Parathyroid adenoma (tissue), 2 donors: ENCODE measurements around the gene GOLGA2.

Source experiments
- H2AFZ ChIP-seq: fragments of 300-600 bp; sonication (generic); one replicate; pipeline ENCODE4 v1.7.0; 2017; ENCODE audit warnings: antibody characterized with exemption, mild to moderate bottlenecking
- H3K27ac ChIP-seq: fragments of 300-600 bp; sonication (generic); one replicate; pipeline ENCODE4 v1.7.0; 2017
- H3K27me3 ChIP-seq: fragments of 300-600 bp; sonication (generic); one replicate; pipeline ENCODE4 v1.7.0; 2017; ENCODE audit warnings: low read length; ENCODE audit not compliant: control insufficient read depth, insufficient read depth
- H3K36me3 ChIP-seq: fragments of 300-600 bp; sonication (generic); one replicate; pipeline ENCODE4 v1.7.0; 2017; ENCODE audit warnings: low read length; ENCODE audit not compliant: control insufficient read depth, insufficient read depth
- H3K4me1 ChIP-seq: fragments of 300-600 bp; sonication (generic); one replicate; pipeline ENCODE4 v1.7.0; 2017; ENCODE audit warnings: control low read depth
- H3K4me2 ChIP-seq: fragments of 300-600 bp; sonication (generic); one replicate; pipeline ENCODE4 v1.7.0; 2017; ENCODE audit warnings: low read length
- H3K4me3 ChIP-seq: fragments of 300-600 bp; sonication (generic); one replicate; pipeline ENCODE4 v1.7.0; 2017; ENCODE audit warnings: low read depth, low read length
- H3K79me2 ChIP-seq: fragments of 300-600 bp; sonication (generic); one replicate; pipeline ENCODE4 v1.7.0; 2017; ENCODE audit warnings: control low read depth
- H3K9ac ChIP-seq: fragments of 300-600 bp; sonication (generic); one replicate; pipeline ENCODE4 v1.7.0; 2017; ENCODE audit warnings: mild to moderate bottlenecking
- H3K9me3 ChIP-seq: fragments of 300-600 bp; sonication (generic); one replicate; pipeline ENCODE4 v1.7.0; 2017; ENCODE audit warnings: low read length; ENCODE audit not compliant: control insufficient read depth
- CTCF ChIP-seq: fragments of 300-600 bp; sonication (generic); IDR thresholded peaks from one replicate; pipeline ENCODE4 v1.7.0; 2017; ENCODE audit warnings: antibody characterized with exemption, mild to moderate bottlenecking
- donor health status: primary hyperparathyroidism.

Gene GOLGA2

GRCh38 chr9:128251732-128252100 is 24.1 kb downstream of the GOLGA2 start:
- no peaks in the 10 kb centered on the region for H3K9me3 ChIP-seq
- H3K4me3 ChIP-seq = no peak overlapping the region
- no peaks in the 10 kb centered on the region for H3K27me3 ChIP-seq
- H3K27ac ChIP-seq = no peak overlapping the region
- H3K4me1 ChIP-seq = no peaks in the 10 kb centered on the region
- H3K36me3 ChIP-seq = no peaks in the 10 kb centered on the region
- no peak overlapping the region for H2AFZ ChIP-seq
- H3K79me2 ChIP-seq = no peaks in the 10 kb centered on the region
- no peak for TF ChIP-seq CTCF
- no peak overlapping the region for H3K9ac ChIP-seq
- H3K4me2 ChIP-seq = no peak overlapping the region

GRCh38 chr9:128250839-128251731 is 24.7 kb downstream of the GOLGA2 start:
- H3K4me3 ChIP-seq = no peak overlapping the region
- no peak overlapping the region for H3K9ac ChIP-seq
- no peak for TF ChIP-seq CTCF
- peak overlapping the region; percentile 22 for H3K4me2 ChIP-seq
- no peaks in the 10 kb centered on the region for H3K36me3 ChIP-seq
- H3K4me1 ChIP-seq = no peaks in the 10 kb centered on the region
- H3K27ac ChIP-seq = no peak overlapping the region
- H3K79me2 ChIP-seq = no peaks in the 10 kb centered on the region
- no peak overlapping the region for H2AFZ ChIP-seq
- H3K9me3 ChIP-seq = no peaks in the 10 kb centered on the region
- no peaks in the 10 kb centered on the region for H3K27me3 ChIP-seq

GRCh38 chr9:128249908-128250838 is 25.6 kb downstream of the GOLGA2 start:
- peak overlapping the region; percentile 26 for H3K4me2 ChIP-seq
- H3K27me3 ChIP-seq = no peaks in the 10 kb centered on the region
- no peaks in the 10 kb centered on the region for H3K79me2 ChIP-seq
- H3K9ac ChIP-seq = no peak overlapping the region
- no peak overlapping the region for H2AFZ ChIP-seq
- no peaks in the 10 kb centered on the region for H3K9me3 ChIP-seq
- no peak overlapping the region for H3K27ac ChIP-seq
- no peaks in the 10 kb centered on the region for H3K36me3 ChIP-seq
- no peaks in the 10 kb centered on the region for H3K4me1 ChIP-seq
- no peak overlapping the region for H3K4me3 ChIP-seq
- no peak for TF ChIP-seq CTCF

GRCh38 chr9:128249558-128249907 is 26.3 kb downstream of the GOLGA2 start:
- Histone ChIP-seq H2AFZ (no peak overlapping the region), H3K36me3 (no peaks in the 10 kb centered on the region), H3K9ac (no peak overlapping the region), H3K4me1 (no peaks in the 10 kb centered on the region), H3K4me3 (no peak overlapping the region), H3K4me2 (no peak overlapping the region), H3K27ac (no peak overlapping the region), H3K9me3 (no peaks in the 10 kb centered on the region), H3K79me2 (no peaks in the 10 kb centered on the region), H3K27me3 (no peaks in the 10 kb centered on the region)
- no peak for TF ChIP-seq CTCF
